RCC 7860 (cell line): ENCODE results near the gene TBPL1.
A peak's percentile ranks its signal among the peaks of the same experiment; 100 is the strongest.
"Not testable (repeated sequence)": the region's sequence is repeated elsewhere in the genome, so short reads cannot be mapped to it uniquely, and the experiment has no call there.

Source experiments
- DNase-seq: peaks from one replicate; pipeline ENCODE4 v3.0.0-alpha.2; 2015; ENCODE audit warnings: low spot score
- FAIRE-seq: peaks from 2 replicates; lab custom pipeline; 2012; peaks lifted over from hg19 to GRCh38; lab: Jason Lieb, UNC

TBPL1 gene

GRCh38 chr6:133952815-133953633 is at the start of gene TBPL1:
Gene TBPL1 (plus strand): TSS chr6:133953224. CDS start chr6:133980126, 26,902 bp downstream.
- FAIRE-seq (peak; percentile 66), DNase-seq (peak; percentile 85)

- no peak for DNase-seq
- no peak for FAIRE-seq
These were observed 49.2 kb upstream of the TBPL1 start for GRCh38 chr6:133903855-133904254.

GRCh38 chr6:133906050-133906449 is 47.0 kb upstream of the TBPL1 start:
- DNase-seq (peak; percentile 36), FAIRE-seq (peak; percentile 54)

- peak; percentile 76 for FAIRE-seq
- peak; percentile 63 for DNase-seq
These were observed 36.3 kb upstream of the TBPL1 start for GRCh38 chr6:133916650-133917151.

GRCh38 chr6:133917781-133918180 is 35.2 kb upstream of the TBPL1 start:
- FAIRE-seq (no peak), DNase-seq (no peak)

GRCh38 chr6:133918208-133918930 is 34.7 kb upstream of the TBPL1 start:
- FAIRE-seq (no peak), DNase-seq (no peak)

GRCh38 chr6:133919362-133919761 is 33.7 kb upstream of the TBPL1 start:
- no peak for FAIRE-seq
- DNase-seq: no peak

- DNase-seq: peak; percentile 33
- FAIRE-seq: peak; percentile 72
These were observed 31.7 kb upstream of the TBPL1 start for GRCh38 chr6:133921249-133921859.

- FAIRE-seq (peak; percentile 83), DNase-seq (peak; percentile 64)
These were observed 29.0 kb upstream of the TBPL1 start for GRCh38 chr6:133923938-133924593.

GRCh38 chr6:133931221-133931620 is 21.8 kb upstream of the TBPL1 start:
- DNase-seq, FAIRE-seq: not testable (repeated sequence)

- not testable (repeated sequence) for DNase-seq, FAIRE-seq
These were observed 16.7 kb upstream of the TBPL1 start for GRCh38 chr6:133936352-133936751.

GRCh38 chr6:133937909-133938308 is 15.1 kb upstream of the TBPL1 start:
- DNase-seq (no peak), FAIRE-seq (no peak)

GRCh38 chr6:133938533-133938932 is 14.5 kb upstream of the TBPL1 start:
- DNase-seq: no peak

GRCh38 chr6:133939778-133940667 is 13.0 kb upstream of the TBPL1 start:
- DNase-seq: no peak
- FAIRE-seq: no peak

More at GRCh38 chr6:133938533-133938932, 14.5 kb upstream of the TBPL1 start:
- FAIRE-seq: no peak

- DNase-seq (no peak), FAIRE-seq (no peak)
These were observed 7.9 kb upstream of the TBPL1 start for GRCh38 chr6:133945158-133945557.

GRCh38 chr6:133947302-133947900 is 5.6 kb upstream of the TBPL1 start:
- no peak for DNase-seq
- no peak for FAIRE-seq

- no peak for DNase-seq
- FAIRE-seq: no peak
These were observed 4.6 kb upstream of the TBPL1 start for GRCh38 chr6:133948472-133948871.

- no peak for FAIRE-seq
- no peak for DNase-seq
These were observed 1.8 kb upstream of the TBPL1 start for GRCh38 chr6:133951227-133951626.
